ENCODE data around the gene MACROD2.

GRCh38 chr20:14488212-14488611 lies 492.9 kb downstream of the MACROD2 start:
- TF ChIP-seq EZH2 (IDR thresholded peaks at IDR 0.05; ENCODE audit: insufficient read depth, low read length) (no peak), CTCF (IDR thresholded peaks at IDR 0.05; ENCODE audit: insufficient read depth, low read depth, low read length) (no peak)
